HCT116 (cell line): ENCODE measurements around the gene ALOX15. TPM values are rescaled to one million over a fixed set of nuclear protein-coding genes. Genes with fewer than 3 reads are reported as not detected.

Source experiments
- ATAC-seq: fragments of 200-7000 bp; cut with Tn5 transposase; 2 replicates; pipeline ENCODE4 v1.9.1; 2020; ENCODE audit warnings: mild to moderate bottlenecking, moderate library complexity
- BruUV-seq: library from RNA; stranded (reverse); fragments of 400-500 nt; replicated peaks from 2 replicates; lab custom pipeline; 2021; lab: Mats Ljungman, UMichigan
- CTCF ChIA-PET: fragments of 300-600 bp; sonication (Branson Sonifier 250); formaldehyde crosslinking; loops from one replicate; lab custom pipeline; 2021; ENCODE audit warnings: antibody characterized with exemption; lab: Charles Lee
- POLR2A ChIA-PET: fragments of 300-600, 350-600 bp; sonication (Branson Sonifier 250); formaldehyde crosslinking; loops from one replicate; lab custom pipeline; 2021; ENCODE audit warnings: antibody characterized with exemption; lab: Charles Lee
- RAD21 ChIA-PET, 2 experiments: fragments of 300-600 bp; sonication (Branson Sonifier 250); formaldehyde crosslinking; loops; one replicate each; lab custom pipeline; 2023; ENCODE audit warnings: low total read pairs in 2 of 2; ENCODE audit not compliant: uncharacterized antibody in 2 of 2, unreplicated experiment in 2 of 2, low non-redundant PET in 1 of 2; lab: Charles Lee
- DNase-seq: peaks from one replicate; pipeline ENCODE4 v3.0.0-alpha.2; 2010; ENCODE audit warnings: low read depth, low spot score
- H2AFZ ChIP-seq: fragments of 200-600 bp; shearing (Covaris generic), sonication (generic); 2 replicates; pipeline ENCODE4 v1.6.1; 2017; ENCODE audit warnings: low read depth, mixed run types, mixed read lengths, antibody characterized with exemption, low read length; ENCODE audit not compliant: poor library complexity, severe bottlenecking
- H3K27ac ChIP-seq: 2 replicates; pipeline ENCODE4 v1.5.1; 2012; ENCODE audit warnings: low read depth, low read length
- H3K27me3 ChIP-seq: fragments of 200-600 bp; sonication (generic); 2 replicates; pipeline ENCODE4 v1.6.1; 2016; ENCODE audit warnings: mixed run types, low read length, mixed read lengths; ENCODE audit not compliant: insufficient read depth
- H3K36me3 ChIP-seq, 2 experiments: fragments of 200-500 bp in 1 of 2; fragments of 200-600 bp in 1 of 2; sonication (Bioruptor generic) in 1 of 2; sonication (generic) in 1 of 2; 2 replicates each; pipeline versions ENCODE4 v1.5.1 to v1.6.1; 2014 to 2016; ENCODE audit warnings: low read length in 2 of 2, inconsistent platforms in 1 of 2, mixed read lengths in 1 of 2, mixed run types in 1 of 2; ENCODE audit not compliant: insufficient read depth in 2 of 2, control insufficient read depth in 1 of 2
- H3K4me1 ChIP-seq, 2 experiments: fragments of 200-600 bp in 1 of 2; sonication (generic) in 1 of 2; 2 replicates each; pipeline versions ENCODE4 v1.5.1 to v1.6.1; 2012 to 2017; ENCODE audit warnings: low read length in 2 of 2, inconsistent platforms in 1 of 2, mild to moderate bottlenecking in 1 of 2, mixed read lengths in 1 of 2, mixed run types in 1 of 2, moderate library complexity in 1 of 2; ENCODE audit not compliant: insufficient read depth in 2 of 2, control insufficient read depth in 1 of 2
- H3K4me2 ChIP-seq: fragments of 200-600 bp; sonication (generic); 2 replicates; pipeline ENCODE4 v1.6.1; 2017; ENCODE audit warnings: mixed run types, low read length, mixed read lengths
- H3K4me3 ChIP-seq, 2 experiments: fragments of 200-600 bp in 1 of 2; sonication (generic) in 1 of 2; replicated peaks in 1 of 2; 2 replicates each; pipeline ENCODE4 v1.5.1; 2011 to 2016; ENCODE audit warnings: low read length in 2 of 2, control low read depth in 1 of 2, low read depth in 1 of 2, mild to moderate bottlenecking in 1 of 2, mixed read lengths in 1 of 2, mixed run types in 1 of 2
- H3K79me2 ChIP-seq: fragments of 200-600 bp; sonication (generic); 2 replicates; pipeline ENCODE4 v1.6.1; 2017; ENCODE audit warnings: mild to moderate bottlenecking, mixed run types, low read length, moderate library complexity, mixed read lengths; ENCODE audit not compliant: insufficient read depth
- H3K9ac ChIP-seq: fragments of 200-600 bp; sonication (generic); 2 replicates; pipeline ENCODE4 v1.6.1; 2016; ENCODE audit warnings: low read length, mixed read lengths
- H3K9me2 ChIP-seq: fragments of 200-600 bp; sonication (generic), shearing (Covaris generic); 2 replicates; pipeline ENCODE4 v1.6.1; 2017; ENCODE audit warnings: mixed run types, mild to moderate bottlenecking, moderate library complexity; ENCODE audit not compliant: insufficient read depth
- H3K9me3 ChIP-seq, 2 experiments: fragments of 200-500 bp in 1 of 2; fragments of 200-600 bp in 1 of 2; sonication (Bioruptor generic) in 1 of 2; sonication (generic) in 1 of 2; 2 replicates each; pipeline ENCODE4 v1.6.1; 2014 to 2017; ENCODE audit warnings: low read length in 2 of 2, mixed read lengths in 2 of 2, inconsistent platforms in 1 of 2, low read depth in 1 of 2, mild to moderate bottlenecking in 1 of 2, mixed run types in 1 of 2, moderate library complexity in 1 of 2; ENCODE audit not compliant: control insufficient read depth in 1 of 2, insufficient read depth in 1 of 2
- H4K20me1 ChIP-seq: fragments of 200-600 bp; sonication (generic), shearing (Covaris generic); 2 replicates; pipeline ENCODE4 v1.6.1; 2017; ENCODE audit warnings: mixed run types, mild to moderate bottlenecking, moderate library complexity; ENCODE audit not compliant: insufficient read depth
- CTCF ChIP-seq, 3 experiments: fragments of 200-600 bp in 1 of 3; sonication (generic) in 1 of 3; IDR thresholded peaks in 2 of 3; conservative IDR thresholded peaks in 1 of 3; 2 replicates each; pipeline ENCODE4 v1.5.1; 2012 to 2017; ENCODE audit warnings: low read depth in 2 of 3, low read length in 2 of 3, antibody characterized with exemption in 1 of 3, borderline replicate concordance in 1 of 3, control low read depth in 1 of 3, mild to moderate bottlenecking in 1 of 3, mixed read lengths in 1 of 3, mixed run types in 1 of 3, moderate library complexity in 1 of 3; ENCODE audit not compliant: insufficient read depth in 1 of 3
- ELF1 ChIP-seq: IDR thresholded peaks from 2 replicates; pipeline ENCODE4 v1.6.1; 2012; ENCODE audit warnings: low read depth, borderline replicate concordance
- EZH2 ChIP-seq: fragments of 200-600 bp; sonication (generic); IDR thresholded peaks from 2 replicates; pipeline ENCODE4 v1.6.1; 2017; ENCODE audit warnings: antibody characterized with exemption, mixed run types
- EZH2phosphoT487 ChIP-seq: fragments of 200-600 bp; IDR thresholded peaks from 2 replicates; pipeline ENCODE4 v1.6.1; 2018; ENCODE audit warnings: antibody characterized with exemption, borderline replicate concordance
- FOSL1 ChIP-seq: IDR thresholded peaks from 2 replicates; pipeline ENCODE4 v1.6.1; 2012; ENCODE audit warnings: low read depth
- JUND ChIP-seq: IDR thresholded peaks from 2 replicates; pipeline ENCODE4 v1.6.1; 2012
- POLR2A ChIP-seq: IDR thresholded peaks from 2 replicates; pipeline ENCODE4 v1.7.0; 2011; ENCODE audit warnings: borderline replicate concordance; ENCODE audit not compliant: insufficient read depth, insufficient read length; ENCODE audit errors: extremely low read depth
- POLR2AphosphoS5 ChIP-seq: IDR thresholded peaks from 2 replicates; pipeline ENCODE4 v1.6.1; 2011; ENCODE audit warnings: mild to moderate bottlenecking, low read depth, low read length, moderate library complexity
- RAD21 ChIP-seq: IDR thresholded peaks from 2 replicates; pipeline ENCODE4 v1.6.1; 2012; ENCODE audit warnings: low read depth, mild to moderate bottlenecking
- REST ChIP-seq: IDR thresholded peaks from 2 replicates; pipeline ENCODE4 v1.6.1; 2012; ENCODE audit warnings: low read depth
- SP1 ChIP-seq: IDR thresholded peaks from 2 replicates; pipeline ENCODE4 v1.6.1; 2012; ENCODE audit warnings: low read depth
- SRF ChIP-seq: IDR thresholded peaks from 2 replicates; pipeline ENCODE4 v1.6.1; 2012; ENCODE audit warnings: low read depth
- TCF7L2 ChIP-seq: IDR thresholded peaks from 2 replicates; pipeline ENCODE4 v1.7.0; 2011; ENCODE audit warnings: borderline replicate concordance, inconsistent platforms; ENCODE audit not compliant: insufficient read depth, insufficient read length; ENCODE audit errors: extremely low read depth
- ZBTB33 ChIP-seq: IDR thresholded peaks from 2 replicates; pipeline ENCODE4 v1.6.1; 2011; ENCODE audit warnings: mild to moderate bottlenecking, low read length, moderate library complexity; ENCODE audit not compliant: insufficient replicate concordance; ENCODE audit errors: extremely low read depth
- ZFX ChIP-seq: fragments of 450-650 bp; IDR thresholded peaks from 2 replicates; pipeline ENCODE4 v1.6.1; 2017
- ZNF274 ChIP-seq: fragments of 200-500 bp; sonication (Bioruptor generic); IDR thresholded peaks from 2 replicates; pipeline ENCODE4 v1.6.1; 2014; ENCODE audit warnings: mild to moderate bottlenecking, low read depth, low read length, inconsistent platforms
- intact Hi-C: fragments of 100-400 bp; cut with micrococcal nuclease; formaldehyde crosslinking; loops from 2 replicates; pipeline ENCODE4 v1.10.0; 2022
- total RNA-seq: library from RNA; stranded (reverse); gene quantifications from one replicate; pipeline ENCODE4 v1.2.1, GENCODE V29; 2021; ENCODE audit not compliant: unreplicated experiment

ALOX15 gene
- total RNA-seq, 1 experiment from 2014 or later, result 0.57 TPM

GRCh38 chr17:4610162-4610561 is 31.3 kb downstream of the ALOX15 start:
- no peaks in the 10 kb centered on the region for H3K9me3 ChIP-seq
- H3K9me2 ChIP-seq, result no peaks in the 10 kb centered on the region
- no peak overlapping the region for H2AFZ ChIP-seq
- ChIA-PET POLR2A (no interaction called here), RAD21 (no interaction called here), CTCF (no interaction called here)
- ATAC-seq (no peak), DNase-seq (no peak)
- H3K4me1 ChIP-seq, result no peaks in the 10 kb centered on the region
- no peak overlapping the region for H3K4me2 ChIP-seq
- no peaks in the 10 kb centered on the region for H4K20me1 ChIP-seq
- H3K27me3 ChIP-seq, result no peaks in the 10 kb centered on the region
- no peak overlapping the region for H3K9ac ChIP-seq
- no peak overlapping the region for H3K27ac ChIP-seq
- intact Hi-C loops, result no loop called here
- H3K4me3 ChIP-seq, result no peak overlapping the region
- H3K36me3 ChIP-seq, result no peaks in the 10 kb centered on the region
- H3K79me2 ChIP-seq, result no peaks in the 10 kb centered on the region
- no TSS peak for BruUV-seq
- no peak for TF ChIP-seq RAD21
- TF ChIP-seq CTCF (IDR thresholded peaks at IDR 0.05 in 2 of 3, conservative IDR thresholded peaks at IDR 0.05 in 1 of 3; ENCODE audit: borderline replicate concordance in 1 of 3, insufficient read depth in 1 of 3, low read depth in 2 of 3, low read length in 2 of 3), result no peak
- no peak for TF ChIP-seq POLR2A
- TF ChIP-seq REST, result no peak
- no peak for TF ChIP-seq ZBTB33
- no peak for TF ChIP-seq ELF1
- TF ChIP-seq EZH2phosphoT487, result no peak
- no peak for TF ChIP-seq JUND
- no peak for TF ChIP-seq EZH2
- no peak for TF ChIP-seq SP1
- TF ChIP-seq SRF, result no peak
- no peak for TF ChIP-seq POLR2AphosphoS5
- no peak for TF ChIP-seq ZFX
- no peak for TF ChIP-seq FOSL1
- no peak for TF ChIP-seq ZNF274
- TF ChIP-seq TCF7L2, result no peak
